Activated CD4-positive, alpha-beta T cell treated with anti-CD3 and anti-CD28 coated beads for 48 hours (primary cell): ENCODE results near the gene SVIP.

ENCODE experiments used
- DNase-seq: peaks from one replicate; pipeline ENCODE4 v3.0.0-alpha.2; 2020

Gene SVIP

GRCh38 chr11:22787551-22788162 is 41.9 kb downstream of the SVIP start:
- peak; percentile 32 for DNase-seq

GRCh38 chr11:22787055-22787454 is 42.5 kb downstream of the SVIP start:
- no peak for DNase-seq

GRCh38 chr11:22786475-22786874 is 43.1 kb downstream of the SVIP start:
- no peak for DNase-seq

- DNase-seq, result no peak
These were observed 44.4 kb downstream of the SVIP start for GRCh38 chr11:22785251-22785650.

GRCh38 chr11:22780952-22781593 is 48.5 kb downstream of the SVIP start:
- no peak for DNase-seq

GRCh38 chr11:22779850-22780249 is 49.8 kb downstream of the SVIP start:
- no peak for DNase-seq

- no peak for DNase-seq
These were observed 51.0 kb downstream of the SVIP start for GRCh38 chr11:22778642-22779041.

- no peak for DNase-seq
These were observed 54.4 kb downstream of the SVIP start for GRCh38 chr11:22775248-22775647.

GRCh38 chr11:22774716-22775115 is 54.9 kb downstream of the SVIP start:
- DNase-seq, result no peak

GRCh38 chr11:22769081-22769480 is 60.5 kb downstream of the SVIP start:
- no peak for DNase-seq
